GM23338 (cell line): Measurements from ENCODE around the gene EYA2.

Source experiments
- EZH2 ChIP-seq: fragments of 200-600 bp; sonication (generic); IDR thresholded peaks from one replicate; pipeline ENCODE4 v1.8.0; 2017; ENCODE audit warnings: antibody characterized with exemption, mild to moderate bottlenecking, low read depth; ENCODE audit not compliant: unreplicated experiment
- EZH2phosphoT487 ChIP-seq: fragments of 200-600 bp; sonication (generic); IDR thresholded peaks from one replicate; pipeline ENCODE4 v1.8.1; 2018; ENCODE audit warnings: antibody characterized with exemption; ENCODE audit not compliant: unreplicated experiment
- POLR2AphosphoS5 ChIP-seq: IDR thresholded peaks from 2 replicates; pipeline ENCODE4 v1.6.1; 2016; ENCODE audit warnings: antibody characterized with exemption, low read depth
- TF ChIP-seq, protein P1 (sequence below), 2 experiments: fragments of 200-600 bp in 1 of 2; sonication (generic) in 1 of 2; conservative IDR thresholded peaks; 2 replicates each; pipeline versions ENCODE4 v1.5.1 to v1.6.1; 2016 to 2017; ENCODE audit warnings: antibody characterized with exemption in 2 of 2, low read depth in 2 of 2, mild to moderate bottlenecking in 2 of 2, moderate library complexity in 1 of 2
- TF ChIP-seq, protein P2 (sequence below): IDR thresholded peaks from one replicate; pipeline ENCODE4 v1.6.1; 2018; ENCODE audit warnings: antibody characterized with exemption; ENCODE audit not compliant: unreplicated experiment
- TF ChIP-seq, protein P3 (sequence below): IDR thresholded peaks from 2 replicates; pipeline ENCODE4 v1.6.1; 2016; ENCODE audit warnings: antibody characterized with exemption
- TF ChIP-seq, protein P4 (sequence below): fragments of 250-450 bp; sonication (Bioruptor Pico); IDR thresholded peaks from 2 replicates; pipeline ENCODE4 v1.5.0; 2020; ENCODE audit warnings: mild to moderate bottlenecking, moderate library complexity

DNA sequence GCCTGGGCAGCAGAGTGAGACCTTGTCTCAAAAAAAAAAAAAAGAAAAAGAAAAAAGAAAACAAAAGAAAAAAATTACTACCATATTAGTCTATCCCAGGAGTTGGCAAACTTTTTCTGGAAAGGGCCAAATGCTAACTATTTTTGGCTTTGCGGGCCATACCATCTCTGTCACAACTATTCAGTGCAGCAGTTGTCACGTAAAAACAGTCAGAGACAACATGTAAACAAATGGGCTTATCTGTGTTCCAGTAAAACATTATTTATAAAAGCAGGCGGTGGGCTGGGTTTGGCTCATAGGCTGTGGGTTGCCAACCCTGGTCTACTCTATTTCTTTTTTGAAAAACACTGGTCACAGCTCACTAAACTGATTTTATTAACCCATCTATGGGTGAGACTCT lies 53.4 kb downstream of the EYA2 start:
- TF ChIP-seq, protein P1, sequence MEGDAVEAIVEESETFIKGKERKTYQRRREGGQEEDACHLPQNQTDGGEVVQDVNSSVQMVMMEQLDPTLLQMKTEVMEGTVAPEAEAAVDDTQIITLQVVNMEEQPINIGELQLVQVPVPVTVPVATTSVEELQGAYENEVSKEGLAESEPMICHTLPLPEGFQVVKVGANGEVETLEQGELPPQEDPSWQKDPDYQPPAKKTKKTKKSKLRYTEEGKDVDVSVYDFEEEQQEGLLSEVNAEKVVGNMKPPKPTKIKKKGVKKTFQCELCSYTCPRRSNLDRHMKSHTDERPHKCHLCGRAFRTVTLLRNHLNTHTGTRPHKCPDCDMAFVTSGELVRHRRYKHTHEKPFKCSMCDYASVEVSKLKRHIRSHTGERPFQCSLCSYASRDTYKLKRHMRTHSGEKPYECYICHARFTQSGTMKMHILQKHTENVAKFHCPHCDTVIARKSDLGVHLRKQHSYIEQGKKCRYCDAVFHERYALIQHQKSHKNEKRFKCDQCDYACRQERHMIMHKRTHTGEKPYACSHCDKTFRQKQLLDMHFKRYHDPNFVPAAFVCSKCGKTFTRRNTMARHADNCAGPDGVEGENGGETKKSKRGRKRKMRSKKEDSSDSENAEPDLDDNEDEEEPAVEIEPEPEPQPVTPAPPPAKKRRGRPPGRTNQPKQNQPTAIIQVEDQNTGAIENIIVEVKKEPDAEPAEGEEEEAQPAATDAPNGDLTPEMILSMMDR (conservative IDR thresholded peaks at IDR 0.05; ENCODE audit: low read depth in 2 of 2) = no peak
- TF ChIP-seq, protein P2, sequence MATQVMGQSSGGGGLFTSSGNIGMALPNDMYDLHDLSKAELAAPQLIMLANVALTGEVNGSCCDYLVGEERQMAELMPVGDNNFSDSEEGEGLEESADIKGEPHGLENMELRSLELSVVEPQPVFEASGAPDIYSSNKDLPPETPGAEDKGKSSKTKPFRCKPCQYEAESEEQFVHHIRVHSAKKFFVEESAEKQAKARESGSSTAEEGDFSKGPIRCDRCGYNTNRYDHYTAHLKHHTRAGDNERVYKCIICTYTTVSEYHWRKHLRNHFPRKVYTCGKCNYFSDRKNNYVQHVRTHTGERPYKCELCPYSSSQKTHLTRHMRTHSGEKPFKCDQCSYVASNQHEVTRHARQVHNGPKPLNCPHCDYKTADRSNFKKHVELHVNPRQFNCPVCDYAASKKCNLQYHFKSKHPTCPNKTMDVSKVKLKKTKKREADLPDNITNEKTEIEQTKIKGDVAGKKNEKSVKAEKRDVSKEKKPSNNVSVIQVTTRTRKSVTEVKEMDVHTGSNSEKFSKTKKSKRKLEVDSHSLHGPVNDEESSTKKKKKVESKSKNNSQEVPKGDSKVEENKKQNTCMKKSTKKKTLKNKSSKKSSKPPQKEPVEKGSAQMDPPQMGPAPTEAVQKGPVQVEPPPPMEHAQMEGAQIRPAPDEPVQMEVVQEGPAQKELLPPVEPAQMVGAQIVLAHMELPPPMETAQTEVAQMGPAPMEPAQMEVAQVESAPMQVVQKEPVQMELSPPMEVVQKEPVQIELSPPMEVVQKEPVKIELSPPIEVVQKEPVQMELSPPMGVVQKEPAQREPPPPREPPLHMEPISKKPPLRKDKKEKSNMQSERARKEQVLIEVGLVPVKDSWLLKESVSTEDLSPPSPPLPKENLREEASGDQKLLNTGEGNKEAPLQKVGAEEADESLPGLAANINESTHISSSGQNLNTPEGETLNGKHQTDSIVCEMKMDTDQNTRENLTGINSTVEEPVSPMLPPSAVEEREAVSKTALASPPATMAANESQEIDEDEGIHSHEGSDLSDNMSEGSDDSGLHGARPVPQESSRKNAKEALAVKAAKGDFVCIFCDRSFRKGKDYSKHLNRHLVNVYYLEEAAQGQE = no peak
- TF ChIP-seq, protein P3, sequence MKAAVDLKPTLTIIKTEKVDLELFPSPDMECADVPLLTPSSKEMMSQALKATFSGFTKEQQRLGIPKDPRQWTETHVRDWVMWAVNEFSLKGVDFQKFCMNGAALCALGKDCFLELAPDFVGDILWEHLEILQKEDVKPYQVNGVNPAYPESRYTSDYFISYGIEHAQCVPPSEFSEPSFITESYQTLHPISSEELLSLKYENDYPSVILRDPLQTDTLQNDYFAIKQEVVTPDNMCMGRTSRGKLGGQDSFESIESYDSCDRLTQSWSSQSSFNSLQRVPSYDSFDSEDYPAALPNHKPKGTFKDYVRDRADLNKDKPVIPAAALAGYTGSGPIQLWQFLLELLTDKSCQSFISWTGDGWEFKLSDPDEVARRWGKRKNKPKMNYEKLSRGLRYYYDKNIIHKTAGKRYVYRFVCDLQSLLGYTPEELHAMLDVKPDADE = no peak
- TF ChIP-seq EZH2 = no peak
- TF ChIP-seq POLR2AphosphoS5 = no peak
- TF ChIP-seq, protein P4, sequence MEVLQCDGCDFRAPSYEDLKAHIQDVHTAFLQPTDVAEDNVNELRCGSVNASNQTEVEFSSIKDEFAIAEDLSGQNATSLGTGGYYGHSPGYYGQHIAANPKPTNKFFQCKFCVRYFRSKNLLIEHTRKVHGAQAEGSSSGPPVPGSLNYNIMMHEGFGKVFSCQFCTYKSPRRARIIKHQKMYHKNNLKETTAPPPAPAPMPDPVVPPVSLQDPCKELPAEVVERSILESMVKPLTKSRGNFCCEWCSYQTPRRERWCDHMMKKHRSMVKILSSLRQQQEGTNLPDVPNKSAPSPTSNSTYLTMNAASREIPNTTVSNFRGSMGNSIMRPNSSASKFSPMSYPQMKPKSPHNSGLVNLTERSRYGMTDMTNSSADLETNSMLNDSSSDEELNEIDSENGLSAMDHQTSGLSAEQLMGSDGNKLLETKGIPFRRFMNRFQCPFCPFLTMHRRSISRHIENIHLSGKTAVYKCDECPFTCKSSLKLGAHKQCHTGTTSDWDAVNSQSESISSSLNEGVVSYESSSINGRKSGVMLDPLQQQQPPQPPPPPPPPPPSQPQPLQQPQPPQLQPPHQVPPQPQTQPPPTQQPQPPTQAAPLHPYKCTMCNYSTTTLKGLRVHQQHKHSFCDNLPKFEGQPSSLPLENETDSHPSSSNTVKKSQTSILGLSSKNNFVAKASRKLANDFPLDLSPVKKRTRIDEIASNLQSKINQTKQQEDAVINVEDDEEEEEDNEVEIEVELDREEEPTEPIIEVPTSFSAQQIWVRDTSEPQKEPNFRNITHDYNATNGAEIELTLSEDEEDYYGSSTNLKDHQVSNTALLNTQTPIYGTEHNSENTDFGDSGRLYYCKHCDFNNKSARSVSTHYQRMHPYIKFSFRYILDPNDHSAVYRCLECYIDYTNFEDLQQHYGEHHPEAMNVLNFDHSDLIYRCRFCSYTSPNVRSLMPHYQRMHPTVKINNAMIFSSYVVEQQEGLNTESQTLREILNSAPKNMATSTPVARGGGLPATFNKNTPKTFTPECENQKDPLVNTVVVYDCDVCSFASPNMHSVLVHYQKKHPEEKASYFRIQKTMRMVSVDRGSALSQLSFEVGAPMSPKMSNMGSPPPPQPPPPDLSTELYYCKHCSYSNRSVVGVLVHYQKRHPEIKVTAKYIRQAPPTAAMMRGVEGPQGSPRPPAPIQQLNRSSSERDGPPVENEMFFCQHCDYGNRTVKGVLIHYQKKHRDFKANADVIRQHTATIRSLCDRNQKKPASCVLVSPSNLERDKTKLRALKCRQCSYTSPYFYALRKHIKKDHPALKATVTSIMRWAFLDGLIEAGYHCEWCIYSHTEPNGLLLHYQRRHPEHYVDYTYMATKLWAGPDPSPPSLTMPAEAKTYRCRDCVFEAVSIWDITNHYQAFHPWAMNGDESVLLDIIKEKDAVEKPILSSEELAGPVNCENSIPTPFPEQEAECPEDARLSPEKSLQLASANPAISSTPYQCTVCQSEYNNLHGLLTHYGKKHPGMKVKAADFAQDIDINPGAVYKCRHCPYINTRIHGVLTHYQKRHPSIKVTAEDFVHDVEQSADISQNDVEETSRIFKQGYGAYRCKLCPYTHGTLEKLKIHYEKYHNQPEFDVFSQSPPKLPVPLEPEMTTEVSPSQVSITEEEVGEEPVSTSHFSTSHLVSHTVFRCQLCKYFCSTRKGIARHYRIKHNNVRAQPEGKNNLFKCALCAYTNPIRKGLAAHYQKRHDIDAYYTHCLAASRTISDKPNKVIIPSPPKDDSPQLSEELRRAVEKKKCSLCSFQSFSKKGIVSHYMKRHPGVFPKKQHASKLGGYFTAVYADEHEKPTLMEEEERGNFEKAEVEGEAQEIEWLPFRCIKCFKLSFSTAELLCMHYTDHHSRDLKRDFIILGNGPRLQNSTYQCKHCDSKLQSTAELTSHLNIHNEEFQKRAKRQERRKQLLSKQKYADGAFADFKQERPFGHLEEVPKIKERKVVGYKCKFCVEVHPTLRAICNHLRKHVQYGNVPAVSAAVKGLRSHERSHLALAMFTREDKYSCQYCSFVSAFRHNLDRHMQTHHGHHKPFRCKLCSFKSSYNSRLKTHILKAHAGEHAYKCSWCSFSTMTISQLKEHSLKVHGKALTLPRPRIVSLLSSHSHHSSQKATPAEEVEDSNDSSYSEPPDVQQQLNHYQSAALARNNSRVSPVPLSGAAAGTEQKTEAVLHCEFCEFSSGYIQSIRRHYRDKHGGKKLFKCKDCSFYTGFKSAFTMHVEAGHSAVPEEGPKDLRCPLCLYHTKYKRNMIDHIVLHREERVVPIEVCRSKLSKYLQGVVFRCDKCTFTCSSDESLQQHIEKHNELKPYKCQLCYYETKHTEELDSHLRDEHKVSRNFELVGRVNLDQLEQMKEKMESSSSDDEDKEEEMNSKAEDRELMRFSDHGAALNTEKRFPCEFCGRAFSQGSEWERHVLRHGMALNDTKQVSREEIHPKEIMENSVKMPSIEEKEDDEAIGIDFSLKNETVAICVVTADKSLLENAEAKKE (CRISPR knock-in tag) = no peak
- TF ChIP-seq EZH2phosphoT487 = no peak
